Measurements from ENCODE around the gene MAT1A. TPM values are rescaled to one million over a fixed set of nuclear protein-coding genes. Genes with fewer than 3 reads are reported as not detected.

MAT1A gene
- total and polyA plus RNA-seq, 4 donors = 179 to 759 (median 494) TPM

DNA sequence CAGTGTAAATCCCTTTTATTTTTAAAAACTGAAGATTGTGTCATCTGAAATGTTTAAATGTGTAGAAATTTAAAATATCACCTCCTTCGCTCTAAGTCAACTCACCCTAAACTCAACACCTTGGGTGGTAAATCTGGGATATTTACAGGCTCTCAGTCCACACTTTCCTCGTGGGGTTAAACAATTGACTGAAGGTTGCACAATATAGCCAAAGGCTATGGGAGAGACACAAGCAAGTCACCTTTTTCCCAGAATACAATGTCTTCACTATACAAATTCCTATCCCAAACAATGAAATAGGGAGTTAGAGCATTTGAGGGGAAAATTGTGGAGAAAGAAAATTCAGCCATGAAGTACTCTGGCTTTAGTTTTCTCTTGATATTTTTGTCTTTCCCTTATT is 32.7 kb upstream of the MAT1A start:
- TF ChIP-seq FOXA2 (IDR thresholded peaks at IDR 0.05) (no peak), SP1 (IDR thresholded peaks at IDR 0.05) (no peak), HNF4G (IDR thresholded peaks at IDR 0.05) (no peak), EGR1 (IDR thresholded peaks at IDR 0.05; ENCODE audit: low read depth in 2 of 2) (no peak), HNF4A (conservative IDR thresholded peaks at IDR 0.05) (peak; percentile 43 to 66), TAF1 (conservative IDR thresholded peaks at IDR 0.05) (no peak), RAD21 (IDR thresholded peaks at IDR 0.05) (peak in 1 of 2 donors; percentile 24), YY1 (IDR thresholded peaks at IDR 0.05) (peak; percentile 83), FOXA1 (IDR thresholded peaks at IDR 0.05) (no peak), GABPA (IDR thresholded peaks at IDR 0.05 in 1 of 2, conservative IDR thresholded peaks at IDR 0.05 in 1 of 2) (no peak), RXRA (IDR thresholded peaks at IDR 0.05) (peak in 1 of 2 donors; percentile 43), JUND (IDR thresholded peaks at IDR 0.05) (no peak), NR2F2 (IDR thresholded peaks at IDR 0.05) (no peak)
- TF ChIP-seq, protein P1, sequence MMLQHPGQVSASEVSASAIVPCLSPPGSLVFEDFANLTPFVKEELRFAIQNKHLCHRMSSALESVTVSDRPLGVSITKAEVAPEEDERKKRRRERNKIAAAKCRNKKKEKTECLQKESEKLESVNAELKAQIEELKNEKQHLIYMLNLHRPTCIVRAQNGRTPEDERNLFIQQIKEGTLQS (IDR thresholded peaks at IDR 0.05) = no peak
- TF ChIP-seq, protein P2, sequence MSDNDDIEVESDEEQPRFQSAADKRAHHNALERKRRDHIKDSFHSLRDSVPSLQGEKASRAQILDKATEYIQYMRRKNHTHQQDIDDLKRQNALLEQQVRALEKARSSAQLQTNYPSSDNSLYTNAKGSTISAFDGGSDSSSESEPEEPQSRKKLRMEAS (IDR thresholded peaks at IDR 0.05) = no peak
- TF ChIP-seq, protein P3, sequence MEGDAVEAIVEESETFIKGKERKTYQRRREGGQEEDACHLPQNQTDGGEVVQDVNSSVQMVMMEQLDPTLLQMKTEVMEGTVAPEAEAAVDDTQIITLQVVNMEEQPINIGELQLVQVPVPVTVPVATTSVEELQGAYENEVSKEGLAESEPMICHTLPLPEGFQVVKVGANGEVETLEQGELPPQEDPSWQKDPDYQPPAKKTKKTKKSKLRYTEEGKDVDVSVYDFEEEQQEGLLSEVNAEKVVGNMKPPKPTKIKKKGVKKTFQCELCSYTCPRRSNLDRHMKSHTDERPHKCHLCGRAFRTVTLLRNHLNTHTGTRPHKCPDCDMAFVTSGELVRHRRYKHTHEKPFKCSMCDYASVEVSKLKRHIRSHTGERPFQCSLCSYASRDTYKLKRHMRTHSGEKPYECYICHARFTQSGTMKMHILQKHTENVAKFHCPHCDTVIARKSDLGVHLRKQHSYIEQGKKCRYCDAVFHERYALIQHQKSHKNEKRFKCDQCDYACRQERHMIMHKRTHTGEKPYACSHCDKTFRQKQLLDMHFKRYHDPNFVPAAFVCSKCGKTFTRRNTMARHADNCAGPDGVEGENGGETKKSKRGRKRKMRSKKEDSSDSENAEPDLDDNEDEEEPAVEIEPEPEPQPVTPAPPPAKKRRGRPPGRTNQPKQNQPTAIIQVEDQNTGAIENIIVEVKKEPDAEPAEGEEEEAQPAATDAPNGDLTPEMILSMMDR (IDR thresholded peaks at IDR 0.05; ENCODE audit: low read depth, low read length, missing input control) = no peak
- TF ChIP-seq, protein P4, sequence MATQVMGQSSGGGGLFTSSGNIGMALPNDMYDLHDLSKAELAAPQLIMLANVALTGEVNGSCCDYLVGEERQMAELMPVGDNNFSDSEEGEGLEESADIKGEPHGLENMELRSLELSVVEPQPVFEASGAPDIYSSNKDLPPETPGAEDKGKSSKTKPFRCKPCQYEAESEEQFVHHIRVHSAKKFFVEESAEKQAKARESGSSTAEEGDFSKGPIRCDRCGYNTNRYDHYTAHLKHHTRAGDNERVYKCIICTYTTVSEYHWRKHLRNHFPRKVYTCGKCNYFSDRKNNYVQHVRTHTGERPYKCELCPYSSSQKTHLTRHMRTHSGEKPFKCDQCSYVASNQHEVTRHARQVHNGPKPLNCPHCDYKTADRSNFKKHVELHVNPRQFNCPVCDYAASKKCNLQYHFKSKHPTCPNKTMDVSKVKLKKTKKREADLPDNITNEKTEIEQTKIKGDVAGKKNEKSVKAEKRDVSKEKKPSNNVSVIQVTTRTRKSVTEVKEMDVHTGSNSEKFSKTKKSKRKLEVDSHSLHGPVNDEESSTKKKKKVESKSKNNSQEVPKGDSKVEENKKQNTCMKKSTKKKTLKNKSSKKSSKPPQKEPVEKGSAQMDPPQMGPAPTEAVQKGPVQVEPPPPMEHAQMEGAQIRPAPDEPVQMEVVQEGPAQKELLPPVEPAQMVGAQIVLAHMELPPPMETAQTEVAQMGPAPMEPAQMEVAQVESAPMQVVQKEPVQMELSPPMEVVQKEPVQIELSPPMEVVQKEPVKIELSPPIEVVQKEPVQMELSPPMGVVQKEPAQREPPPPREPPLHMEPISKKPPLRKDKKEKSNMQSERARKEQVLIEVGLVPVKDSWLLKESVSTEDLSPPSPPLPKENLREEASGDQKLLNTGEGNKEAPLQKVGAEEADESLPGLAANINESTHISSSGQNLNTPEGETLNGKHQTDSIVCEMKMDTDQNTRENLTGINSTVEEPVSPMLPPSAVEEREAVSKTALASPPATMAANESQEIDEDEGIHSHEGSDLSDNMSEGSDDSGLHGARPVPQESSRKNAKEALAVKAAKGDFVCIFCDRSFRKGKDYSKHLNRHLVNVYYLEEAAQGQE (IDR thresholded peaks at IDR 0.05) = no peak
- TF ChIP-seq, protein P5, sequence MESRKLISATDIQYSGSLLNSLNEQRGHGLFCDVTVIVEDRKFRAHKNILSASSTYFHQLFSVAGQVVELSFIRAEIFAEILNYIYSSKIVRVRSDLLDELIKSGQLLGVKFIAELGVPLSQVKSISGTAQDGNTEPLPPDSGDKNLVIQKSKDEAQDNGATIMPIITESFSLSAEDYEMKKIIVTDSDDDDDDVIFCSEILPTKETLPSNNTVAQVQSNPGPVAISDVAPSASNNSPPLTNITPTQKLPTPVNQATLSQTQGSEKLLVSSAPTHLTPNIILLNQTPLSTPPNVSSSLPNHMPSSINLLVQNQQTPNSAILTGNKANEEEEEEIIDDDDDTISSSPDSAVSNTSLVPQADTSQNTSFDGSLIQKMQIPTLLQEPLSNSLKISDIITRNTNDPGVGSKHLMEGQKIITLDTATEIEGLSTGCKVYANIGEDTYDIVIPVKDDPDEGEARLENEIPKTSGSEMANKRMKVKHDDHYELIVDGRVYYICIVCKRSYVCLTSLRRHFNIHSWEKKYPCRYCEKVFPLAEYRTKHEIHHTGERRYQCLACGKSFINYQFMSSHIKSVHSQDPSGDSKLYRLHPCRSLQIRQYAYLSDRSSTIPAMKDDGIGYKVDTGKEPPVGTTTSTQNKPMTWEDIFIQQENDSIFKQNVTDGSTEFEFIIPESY (IDR thresholded peaks at IDR 0.05) = no peak
- Histone ChIP-seq H3K9ac (ENCODE audit: low read depth in 1 of 2, low read length in 2 of 2) (peak overlapping the region; percentile 27 to 71), H3K27me3 (ENCODE audit: control insufficient read depth in 4 of 4, insufficient read depth in 4 of 4, low read length in 3 of 4) (no peaks in the 10 kb centered on the region), H3K4me3 (ENCODE audit: low read depth in 1 of 3, low read length in 3 of 3) (no peak overlapping the region), H3K27ac (ENCODE audit: low read depth in 1 of 2, low read length in 2 of 2) (peak overlapping the region; percentile 71 to 77), H3K4me1 (ENCODE audit: control insufficient read depth in 4 of 4, insufficient read depth in 4 of 4, low read length in 3 of 4) (peaks cover 4 to 50% (median 40%) of the 10 kb centered on the region in 4 donors), H3K36me3 (ENCODE audit: control insufficient read depth in 4 of 4, insufficient read depth in 3 of 4, low read depth in 1 of 4, low read length in 3 of 4) (no peaks in the 10 kb centered on the region), H3K9me3 (ENCODE audit: control insufficient read depth in 4 of 4, low read length in 3 of 4) (no peaks in the 10 kb centered on the region)
- 63% methylated on average over 2 of the region's 2 CpGs for WGBS
- DNase-seq (ENCODE audit: low spot score) = no peak
